Measurements from ENCODE around the gene RGPD3.

GRCh38 chr2:106356291-106356690 lies 111.9 kb downstream of the RGPD3 start:
- TF ChIP-seq IKZF1 (conservative IDR thresholded peaks at IDR 0.05) (no peak), CTCF (IDR thresholded peaks at IDR 0.05 in 2 of 3, conservative IDR thresholded peaks at IDR 0.05 in 1 of 3; ENCODE audit: control insufficient read depth in 2 of 3, extremely low read depth in 1 of 3, insufficient read depth in 1 of 3, low read depth in 3 of 3, low read length in 3 of 3) (no peak), POLR2A (IDR thresholded peaks at IDR 0.05; ENCODE audit: low read depth, low read length) (no peak)
